GM23338 (cell line): ENCODE results near the gene DNASE1L2. TPM values are rescaled to one million over a fixed set of nuclear protein-coding genes. Genes with fewer than 3 reads are reported as not detected.

Source experiments
- ATAC-seq: fragments of 200-7000 bp; cut with Tn5 transposase; 3 replicates; pipeline ENCODE4 v1.9.1; 2020
- DNase-seq: peaks from one replicate; pipeline ENCODE4 v3.0.0-alpha.2; 2015; ENCODE audit warnings: low spot score
- H2AFZ ChIP-seq: fragments of 200-600 bp; sonication (generic); 2 replicates; pipeline ENCODE4 v1.8.0; 2016; ENCODE audit warnings: antibody characterized with exemption, mild to moderate bottlenecking, moderate library complexity
- H3F3A ChIP-seq: fragments of 200-600 bp; sonication (generic); replicated peaks from 2 replicates; pipeline ENCODE4 v1.8.0; 2017; ENCODE audit warnings: antibody characterized with exemption, mixed run types, low read depth
- H3K27ac ChIP-seq: fragments of 200-600 bp; sonication (generic); 2 replicates; pipeline ENCODE4 v1.6.1; 2016; ENCODE audit warnings: low read depth
- H3K27me3 ChIP-seq: fragments of 200-600 bp; sonication (generic); 2 replicates; pipeline ENCODE4 v1.8.0; 2016; ENCODE audit warnings: mild to moderate bottlenecking, mixed run types, moderate library complexity; ENCODE audit not compliant: insufficient read depth
- H3K36me3 ChIP-seq: fragments of 200-600 bp; sonication (generic); 2 replicates; pipeline ENCODE4 v1.8.0; 2016; ENCODE audit warnings: mild to moderate bottlenecking; ENCODE audit not compliant: insufficient read depth
- H3K4me1 ChIP-seq: fragments of 200-600 bp; sonication (generic); 2 replicates; pipeline ENCODE4 v1.8.0; 2016; ENCODE audit warnings: mild to moderate bottlenecking, moderate library complexity; ENCODE audit not compliant: insufficient read depth
- H3K4me2 ChIP-seq: fragments of 200-600 bp; sonication (generic); 2 replicates; pipeline ENCODE4 v1.7.1; 2017; ENCODE audit warnings: mixed run types
- H3K4me3 ChIP-seq: fragments of 200-600 bp; sonication (generic); 2 replicates; pipeline ENCODE4 v1.6.1; 2016; ENCODE audit warnings: mixed run types
- H3K79me2 ChIP-seq: fragments of 200-600 bp; sonication (generic); replicated peaks from 2 replicates; pipeline ENCODE4 v1.8.0; 2017; ENCODE audit warnings: mild to moderate bottlenecking; ENCODE audit not compliant: insufficient read depth
- H3K9me2 ChIP-seq: fragments of 200-600 bp; sonication (generic); 2 replicates; pipeline ENCODE4 v1.8.0; 2017; ENCODE audit not compliant: insufficient read depth
- H4K20me1 ChIP-seq: fragments of 200-600 bp; sonication (generic); replicated peaks from 2 replicates; pipeline ENCODE4 v1.8.0; 2017; ENCODE audit warnings: mild to moderate bottlenecking; ENCODE audit not compliant: insufficient read depth
- H3K27ac Mint-ChIP-seq: 2 replicates; pipeline ENCODE4 v1.8.0; 2020; ENCODE audit warnings: inconsistent platforms, mild to moderate bottlenecking, moderate library complexity, mixed read lengths
- H3K27me3 Mint-ChIP-seq: 3 replicates; pipeline ENCODE4 v1.8.0; 2022; ENCODE audit warnings: low read depth, mild to moderate bottlenecking, moderate library complexity, mixed read lengths, inconsistent platforms; ENCODE audit not compliant: insufficient read depth, poor library complexity
- H3K36me3 Mint-ChIP-seq: 3 replicates; pipeline ENCODE4 v1.8.0; 2021; ENCODE audit warnings: low read depth, mild to moderate bottlenecking, inconsistent platforms, moderate library complexity, mixed read lengths
- H3K4me1 Mint-ChIP-seq: 3 replicates; pipeline ENCODE4 v1.8.0; 2020; ENCODE audit warnings: mild to moderate bottlenecking, inconsistent platforms, mixed read lengths
- H3K4me3 Mint-ChIP-seq: 3 replicates; pipeline ENCODE4 v1.8.0; 2021; ENCODE audit warnings: moderate library complexity, mild to moderate bottlenecking, inconsistent platforms, mixed read lengths
- H3K9me3 Mint-ChIP-seq: 3 replicates; pipeline ENCODE4 v1.8.0; 2020; ENCODE audit warnings: moderate library complexity, mild to moderate bottlenecking, inconsistent platforms, mixed read lengths
- CREB1 ChIP-seq: fragments of 250-450 bp; sonication (Bioruptor Pico); IDR thresholded peaks from 2 replicates; pipeline ENCODE4 v1.5.0; 2020; ENCODE audit warnings: low read depth, mild to moderate bottlenecking, moderate library complexity
- EZH2 ChIP-seq: fragments of 200-600 bp; sonication (generic); IDR thresholded peaks from one replicate; pipeline ENCODE4 v1.8.0; 2017; ENCODE audit warnings: antibody characterized with exemption, mild to moderate bottlenecking, low read depth; ENCODE audit not compliant: unreplicated experiment
- EZH2phosphoT487 ChIP-seq: fragments of 200-600 bp; sonication (generic); IDR thresholded peaks from one replicate; pipeline ENCODE4 v1.8.1; 2018; ENCODE audit warnings: antibody characterized with exemption; ENCODE audit not compliant: unreplicated experiment
- JUNB ChIP-seq: IDR thresholded peaks from one replicate; pipeline ENCODE4 v1.6.1; 2016; ENCODE audit warnings: antibody characterized with exemption; ENCODE audit not compliant: unreplicated experiment
- NANOG ChIP-seq: IDR thresholded peaks from 2 replicates; pipeline ENCODE4 v1.6.1; 2016; ENCODE audit warnings: antibody characterized with exemption, borderline replicate concordance
- POLR2AphosphoS5 ChIP-seq: IDR thresholded peaks from 2 replicates; pipeline ENCODE4 v1.6.1; 2016; ENCODE audit warnings: antibody characterized with exemption, low read depth
- STAT1 ChIP-seq: IDR thresholded peaks from one replicate; pipeline ENCODE4 v1.6.1; 2016; ENCODE audit warnings: antibody characterized with exemption; ENCODE audit not compliant: unreplicated experiment
- ZNF114 ChIP-seq: fragments of 250-450 bp; sonication (Bioruptor Pico); IDR thresholded peaks from 2 replicates; pipeline ENCODE4 v1.5.0; 2020; ENCODE audit warnings: mild to moderate bottlenecking, moderate library complexity
- ZNF331 ChIP-seq: fragments of 250-450 bp; sonication (Bioruptor Pico); IDR thresholded peaks from 2 replicates; pipeline ENCODE4 v1.5.0; 2020; ENCODE audit warnings: low read depth, mild to moderate bottlenecking, moderate library complexity
- ZNF462 ChIP-seq: fragments of 250-450 bp; sonication (Bioruptor Pico); IDR thresholded peaks from 2 replicates; pipeline ENCODE4 v1.5.0; 2020; ENCODE audit warnings: mild to moderate bottlenecking, moderate library complexity
- polyA plus RNA-seq: library from polyadenylated mRNA; unstranded; fragments of >200 nt; fragmentation: Nextera tagmentation; extraction: Ambion mirVana; gene quantifications from 2 replicates; pipeline ENCODE4 v1.2.1, GENCODE V29; 2016
- total RNA-seq: library from RNA; depleted of rRNA; stranded (reverse); fragments of >200 nt; shearing (Covaris generic); gene quantifications from 2 replicates; pipeline ENCODE4 v1.2.3, GENCODE V29; 2014
- TF ChIP-seq, protein P1 (sequence below): IDR thresholded peaks from 2 replicates; pipeline ENCODE4 v1.6.1; 2016; ENCODE audit warnings: antibody characterized with exemption
- TF ChIP-seq, protein P2 (sequence below): IDR thresholded peaks from one replicate; pipeline ENCODE4 v1.6.1; 2018; ENCODE audit warnings: antibody characterized with exemption; ENCODE audit not compliant: unreplicated experiment

The DNASE1L2 gene
- total and polyA plus RNA-seq, 2 experiments from 2014 or later, result 0.23 TPM; not detected in 1

DNA sequence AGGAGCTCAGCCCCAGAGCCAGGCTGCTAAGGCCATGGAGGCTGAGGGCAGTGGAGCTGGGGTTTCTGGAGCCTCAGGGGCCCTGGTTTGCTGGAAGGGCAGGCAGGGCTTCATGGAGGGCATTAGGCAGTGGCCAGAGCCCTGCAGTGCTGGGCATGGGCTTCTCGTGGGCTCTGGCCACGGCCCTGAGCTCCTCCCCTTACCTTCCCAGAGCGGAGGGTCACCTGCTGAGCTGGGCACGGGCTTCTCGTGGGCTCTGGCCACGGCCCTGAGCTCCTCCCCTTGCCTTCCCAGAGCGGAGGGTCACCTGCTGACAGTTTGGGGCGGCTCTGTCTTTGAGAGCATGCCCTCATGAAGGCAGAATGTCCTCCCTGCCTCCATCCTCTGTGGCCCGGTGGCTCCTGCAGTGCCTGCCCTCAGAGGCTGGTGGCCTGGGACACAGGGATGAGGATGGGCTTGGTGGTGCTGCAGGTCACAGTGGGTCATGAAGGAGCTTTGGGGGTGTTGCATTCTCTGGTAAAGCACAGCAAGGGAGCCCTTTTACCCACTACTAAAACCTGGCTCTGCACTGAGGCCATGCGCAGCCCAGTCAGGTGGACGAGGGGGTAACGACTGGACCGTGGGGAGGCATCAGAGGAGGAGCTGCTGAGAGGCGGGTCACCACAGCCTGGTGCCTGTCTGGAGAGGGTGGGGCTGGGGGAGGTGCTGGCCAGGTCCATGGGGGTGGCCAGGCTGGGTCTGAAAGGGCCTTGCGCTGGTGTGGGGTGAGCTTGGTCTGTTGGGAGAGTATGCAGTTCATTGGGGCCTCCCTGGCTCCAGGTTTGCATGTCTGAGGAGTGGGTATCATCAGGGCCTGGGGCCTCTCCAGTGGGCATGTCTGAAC, 34.6 kb downstream of the DNASE1L2 start:
- Mint-ChIP-seq H3K27me3 (peaks cover 10% of the 10 kb centered on the region), H3K27ac (no peak overlapping the region), H3K4me3 (no peak overlapping the region), H3K9me3 (no peaks in the 10 kb centered on the region; the same call in 2 of the 3 replicates), H3K36me3 (peaks cover 15% of the 10 kb centered on the region), H3K4me1 (peaks cover 14% of the 10 kb centered on the region)
- Histone ChIP-seq H2AFZ (no peak overlapping the region), H3K4me2 (no peak overlapping the region), H3K27ac (no peak overlapping the region), H3K9me2 (no peaks in the 10 kb centered on the region), H3K36me3 (no peaks in the 10 kb centered on the region), H3K27me3 (no peaks in the 10 kb centered on the region), H3K79me2 (peaks cover 30% of the 10 kb centered on the region), H3F3A (peaks cover 13% of the 10 kb centered on the region; the same call in 1 of the 2 replicates), H3K4me1 (peaks cover 14% of the 10 kb centered on the region), H4K20me1 (peaks cover 17% of the 10 kb centered on the region), H3K4me3 (no peak overlapping the region)
- no peak for ATAC-seq
- no peak for DNase-seq
- TF ChIP-seq EZH2 (no peak), ZNF114 (CRISPR knock-in tag) (no peak), EZH2phosphoT487 (no peak), STAT1 (no peak), JUNB (no peak), CREB1 (CRISPR knock-in tag) (no peak), NANOG (no peak), ZNF462 (no peak), POLR2AphosphoS5 (no peak), ZNF331 (CRISPR knock-in tag) (no peak)
- TF ChIP-seq, protein P1, sequence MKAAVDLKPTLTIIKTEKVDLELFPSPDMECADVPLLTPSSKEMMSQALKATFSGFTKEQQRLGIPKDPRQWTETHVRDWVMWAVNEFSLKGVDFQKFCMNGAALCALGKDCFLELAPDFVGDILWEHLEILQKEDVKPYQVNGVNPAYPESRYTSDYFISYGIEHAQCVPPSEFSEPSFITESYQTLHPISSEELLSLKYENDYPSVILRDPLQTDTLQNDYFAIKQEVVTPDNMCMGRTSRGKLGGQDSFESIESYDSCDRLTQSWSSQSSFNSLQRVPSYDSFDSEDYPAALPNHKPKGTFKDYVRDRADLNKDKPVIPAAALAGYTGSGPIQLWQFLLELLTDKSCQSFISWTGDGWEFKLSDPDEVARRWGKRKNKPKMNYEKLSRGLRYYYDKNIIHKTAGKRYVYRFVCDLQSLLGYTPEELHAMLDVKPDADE, result no peak
- TF ChIP-seq, protein P2, sequence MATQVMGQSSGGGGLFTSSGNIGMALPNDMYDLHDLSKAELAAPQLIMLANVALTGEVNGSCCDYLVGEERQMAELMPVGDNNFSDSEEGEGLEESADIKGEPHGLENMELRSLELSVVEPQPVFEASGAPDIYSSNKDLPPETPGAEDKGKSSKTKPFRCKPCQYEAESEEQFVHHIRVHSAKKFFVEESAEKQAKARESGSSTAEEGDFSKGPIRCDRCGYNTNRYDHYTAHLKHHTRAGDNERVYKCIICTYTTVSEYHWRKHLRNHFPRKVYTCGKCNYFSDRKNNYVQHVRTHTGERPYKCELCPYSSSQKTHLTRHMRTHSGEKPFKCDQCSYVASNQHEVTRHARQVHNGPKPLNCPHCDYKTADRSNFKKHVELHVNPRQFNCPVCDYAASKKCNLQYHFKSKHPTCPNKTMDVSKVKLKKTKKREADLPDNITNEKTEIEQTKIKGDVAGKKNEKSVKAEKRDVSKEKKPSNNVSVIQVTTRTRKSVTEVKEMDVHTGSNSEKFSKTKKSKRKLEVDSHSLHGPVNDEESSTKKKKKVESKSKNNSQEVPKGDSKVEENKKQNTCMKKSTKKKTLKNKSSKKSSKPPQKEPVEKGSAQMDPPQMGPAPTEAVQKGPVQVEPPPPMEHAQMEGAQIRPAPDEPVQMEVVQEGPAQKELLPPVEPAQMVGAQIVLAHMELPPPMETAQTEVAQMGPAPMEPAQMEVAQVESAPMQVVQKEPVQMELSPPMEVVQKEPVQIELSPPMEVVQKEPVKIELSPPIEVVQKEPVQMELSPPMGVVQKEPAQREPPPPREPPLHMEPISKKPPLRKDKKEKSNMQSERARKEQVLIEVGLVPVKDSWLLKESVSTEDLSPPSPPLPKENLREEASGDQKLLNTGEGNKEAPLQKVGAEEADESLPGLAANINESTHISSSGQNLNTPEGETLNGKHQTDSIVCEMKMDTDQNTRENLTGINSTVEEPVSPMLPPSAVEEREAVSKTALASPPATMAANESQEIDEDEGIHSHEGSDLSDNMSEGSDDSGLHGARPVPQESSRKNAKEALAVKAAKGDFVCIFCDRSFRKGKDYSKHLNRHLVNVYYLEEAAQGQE, result no peak
